CD4-positive, alpha-beta T cell treated with Interleukin-21 for 1 hour (primary cell): ENCODE measurements around the gene ZNF609.

Experiments
- DNase-seq: peaks from one replicate; pipeline ENCODE4 v3.0.0-alpha.2; 2020

The ZNF609 gene

GRCh38 chr15:64507293-64507802 is 47.0 kb downstream of the ZNF609 start:
- no peak for DNase-seq

- DNase-seq: no peak
These were observed 47.5 kb downstream of the ZNF609 start for GRCh38 chr15:64507845-64508244.

- no peak for DNase-seq
These were observed 53.4 kb downstream of the ZNF609 start for GRCh38 chr15:64513823-64514222.

- no peak for DNase-seq
These were observed 54.8 kb downstream of the ZNF609 start for GRCh38 chr15:64515196-64515595.

- DNase-seq: no peak
These were observed 55.4 kb downstream of the ZNF609 start for GRCh38 chr15:64515825-64516224.

- no peak for DNase-seq
These were observed 59.5 kb downstream of the ZNF609 start for GRCh38 chr15:64519897-64520296.

GRCh38 chr15:64521201-64521600 is 60.8 kb downstream of the ZNF609 start:
- DNase-seq: no peak

GRCh38 chr15:64521726-64522164 is 61.4 kb downstream of the ZNF609 start:
- no peak for DNase-seq

- no peak for DNase-seq
These were observed 61.9 kb downstream of the ZNF609 start for GRCh38 chr15:64522226-64522823.

GRCh38 chr15:64523240-64523639 is 62.9 kb downstream of the ZNF609 start:
- no peak for DNase-seq

- DNase-seq: no peak
These were observed 64.4 kb downstream of the ZNF609 start for GRCh38 chr15:64524778-64525177.

- DNase-seq: no peak
These were observed 65.6 kb downstream of the ZNF609 start for GRCh38 chr15:64525828-64526530.

- no peak for DNase-seq
These were observed 67.0 kb downstream of the ZNF609 start for GRCh38 chr15:64527263-64527984.

- no peak for DNase-seq
These were observed 68.5 kb downstream of the ZNF609 start for GRCh38 chr15:64528871-64529270.

- DNase-seq: no peak
These were observed 70.1 kb downstream of the ZNF609 start for GRCh38 chr15:64530472-64530871.

- no peak for DNase-seq
These were observed 70.5 kb downstream of the ZNF609 start for GRCh38 chr15:64530918-64531317.

GRCh38 chr15:64532521-64533315 is 72.3 kb downstream of the ZNF609 start:
- DNase-seq: no peak

- no peak for DNase-seq
These were observed 75.3 kb downstream of the ZNF609 start for GRCh38 chr15:64535460-64536243.

- no peak for DNase-seq
These were observed 76.0 kb downstream of the ZNF609 start for GRCh38 chr15:64536244-64536836.

GRCh38 chr15:64542091-64542490 is 81.7 kb downstream of the ZNF609 start:
- no peak for DNase-seq

- DNase-seq: no peak
These were observed 84.1 kb downstream of the ZNF609 start for GRCh38 chr15:64544450-64544849.

- no peak for DNase-seq
These were observed 86.9 kb downstream of the ZNF609 start for GRCh38 chr15:64547275-64547674.
